ENCODE data around the gene TMTC1. TPM values are rescaled to one million over a fixed set of nuclear protein-coding genes. Genes with fewer than 3 reads are reported as not detected.

TMTC1 gene
- total and polyA plus RNA-seq, 2 of the 8 experiments (the other 6 are each of a cell fraction or from before 2014, with no cell fraction given) = 15.4 to 20.8 TPM

- no peak overlapping the region; the same call in 1 of the 2 replicates for H2AK5ac ChIP-seq (ENCODE audit: low read depth, low read length)
- H2BK120ac ChIP-seq (replicated peaks; ENCODE audit: low read depth, low read length) = no peak overlapping the region
- H3K23me2 ChIP-seq (ENCODE audit: low read depth, low read length) = no peaks in the 10 kb centered on the region; the same call in 1 of the 2 replicates
- H4K91ac ChIP-seq (replicated peaks; ENCODE audit: insufficient read length, low read length) = no peak overlapping the region
- no peaks in the 10 kb centered on the region for H3K9me3 ChIP-seq (ENCODE audit: insufficient read depth in 2 of 2, low read depth in 1 of 2, low read length in 1 of 2)
- no peak overlapping the region for H2BK5ac ChIP-seq (ENCODE audit: low read depth, low read length)
- no peaks in the 10 kb centered on the region for H3K79me2 ChIP-seq (ENCODE audit: control insufficient read depth in 1 of 2, insufficient read depth in 2 of 2, low read length in 2 of 2)
- no peaks in the 10 kb centered on the region for H3K27me3 ChIP-seq (replicated peaks in 1 of 4; ENCODE audit: control insufficient read depth in 3 of 4, extremely low read depth in 1 of 4, insufficient read depth in 3 of 4, low read length in 3 of 4)
- H3K4me3 ChIP-seq (ENCODE audit: extremely low read depth in 1 of 4, insufficient read depth in 2 of 4, low read depth in 3 of 4, low read length in 4 of 4) = no peak overlapping the region
- no peaks in the 10 kb centered on the region for H3K36me3 ChIP-seq (ENCODE audit: control insufficient read depth in 2 of 4, insufficient read depth in 4 of 4, low read length in 3 of 4)
- CTCF ChIA-PET (ENCODE audit: partially characterized antibody) = interaction anchor here (1.0 to 2.2 kb wide), 2 partner anchors 342 to 353 kb away, joined by 3 to 7 read pairs; no protein-coding TSS in a partner anchor
- H3K27ac ChIP-seq (ENCODE audit: low read depth, low read length) = no peak overlapping the region
- no peak overlapping the region for H3K4ac ChIP-seq (replicated peaks; ENCODE audit: insufficient read length, low read depth, low read length)
- H3K9ac ChIP-seq (replicated peaks in 1 of 4; ENCODE audit: extremely low read depth in 1 of 4, low read depth in 3 of 4, low read length in 3 of 4) = no peak overlapping the region
- FAIRE-seq (no peak), DNase-seq (ENCODE audit: low read depth in 1 of 2, low spot score in 2 of 2) (no peak)
- no peak overlapping the region for H4K8ac ChIP-seq (ENCODE audit: extremely low read depth, insufficient read depth, low read length)
- H3K23ac ChIP-seq (ENCODE audit: insufficient read length) = no peak overlapping the region
- no peak overlapping the region for H2BK15ac ChIP-seq (ENCODE audit: low read length)
- POLR2A ChIA-PET (ENCODE audit: partially characterized antibody) = interaction anchor here (1.3 kb wide), 1 partner anchor 249 kb away, joined by 3 read pairs; no protein-coding TSS in a partner anchor
- H2BK20ac ChIP-seq (ENCODE audit: low read length) = no peak overlapping the region
- H4K5ac ChIP-seq (ENCODE audit: insufficient read length, low read depth, low read length) = no peak overlapping the region
- H3K79me1 ChIP-seq (ENCODE audit: low read depth, low read length) = no peaks in the 10 kb centered on the region
- no peak overlapping the region for H2AFZ ChIP-seq (ENCODE audit: low read length)
- WGBS, 2 experiments (ENCODE audit: extremely low coverage in 1 of 2, insufficient coverage in 1 of 2, insufficient read length in 1 of 2, insufficient replicate concordance in 2 of 2, low coverage in 1 of 2, low lambda C conversion rate in 2 of 2, missing lambda C conversion rate in 1 of 2) = 95% methylated on average over 2 of the region's 2 CpGs; no CpG with 5 or more reads in 1 of the 2 experiments
- H3K18ac ChIP-seq (ENCODE audit: extremely low read depth, low read length) = no peak overlapping the region
- no peaks in the 10 kb centered on the region for H4K20me1 ChIP-seq (replicated peaks in 1 of 2; ENCODE audit: control insufficient read depth in 1 of 2, insufficient read depth in 2 of 2, low read length in 2 of 2)
- peaks cover 0 to 9% (median 4%) of the 10 kb centered on the region in 4 experiments; a peak in 4 of 7 replicates for H3K4me1 ChIP-seq (replicated peaks in 1 of 4; ENCODE audit: control insufficient read depth in 3 of 4, insufficient read depth in 4 of 4, low read length in 3 of 4)
- no peak overlapping the region for H3K4me2 ChIP-seq (ENCODE audit: insufficient read depth in 1 of 2, low read depth in 2 of 2, low read length in 2 of 2)
- no peak overlapping the region for H3K56ac ChIP-seq (replicated peaks; ENCODE audit: insufficient read length, low read depth, low read length)
- no peak overlapping the region for H3K14ac ChIP-seq (ENCODE audit: insufficient read length)
- H2BK12ac ChIP-seq (ENCODE audit: low read depth, low read length) = no peak overlapping the region
- TF ChIP-seq ATF3 (IDR thresholded peaks at IDR 0.05; ENCODE audit: insufficient read depth, low read depth, low read length) = no peak
- TF ChIP-seq SAP30 (IDR thresholded peaks at IDR 0.05; ENCODE audit: insufficient read depth, insufficient replicate concordance, low read length) = no peak
- no peak for TF ChIP-seq RFX5 (IDR thresholded peaks at IDR 0.05; ENCODE audit: borderline replicate concordance, low read depth, low read length)
- no peak for TF ChIP-seq JUN (IDR thresholded peaks at IDR 0.05; ENCODE audit: low read depth, low read length)
- no peak for TF ChIP-seq SP4 (IDR thresholded peaks at IDR 0.05; ENCODE audit: low read length)
- no peak for TF ChIP-seq RXRA (IDR thresholded peaks at IDR 0.05; ENCODE audit: insufficient read depth, low read depth, low read length)
- TF ChIP-seq TCF12 (IDR thresholded peaks at IDR 0.05; ENCODE audit: low read depth, low read length) = no peak
- no peak for TF ChIP-seq KDM5A (IDR thresholded peaks at IDR 0.05; ENCODE audit: low read length)
These were observed 235.9 kb downstream of the TMTC1 start for GRCh38 chr12:29547864-29548263.
